Adrenal gland (tissue), 5 donors: Measurements from ENCODE around the gene MYL12A.

Experiments used
- CTCF ChIP-seq, 6 experiments: fragments of 450-650 bp in 4 of 6; fragments of 200-600 bp in 2 of 6; sonication (generic) in 1 of 6; IDR thresholded peaks; 1 replicate in 5 of 6; 2 replicates in 1 of 6; pipeline versions ENCODE4 v1.5.1 to v1.8.0; 2016 to 2021; ENCODE audit warnings: antibody characterized with exemption in 6 of 6, mild to moderate bottlenecking in 2 of 6, moderate library complexity in 1 of 6
- POLR2A ChIP-seq, 2 donors: fragments of 450-650 bp; IDR thresholded peaks; one replicate each; pipeline ENCODE4 v1.6.1; 2017; ENCODE audit warnings: antibody characterized with exemption in 2 of 2, mild to moderate bottlenecking in 2 of 2, moderate library complexity in 1 of 2
- donor health status: DM: no; HTN: no; CAD: no.

- TF ChIP-seq CTCF (IDR thresholded peaks at IDR 0.05) (no peak), POLR2A (IDR thresholded peaks at IDR 0.05) (no peak)
Observed at GRCh38 chr18:3283253-3283863, 35.8 kb downstream of the MYL12A start.
